Keratinocyte (primary cell): ENCODE data around the gene UCMA. TPM values are rescaled to one million over a fixed set of nuclear protein-coding genes. Genes with fewer than 3 reads are reported as not detected.

Source experiments
- DNase-seq: peaks from one replicate; pipeline ENCODE4 v3.0.0-alpha.2; 2011; ENCODE audit warnings: low read depth, missing footprints, low spot score
- FAIRE-seq: peaks from 2 replicates; lab custom pipeline; 2011; peaks lifted over from hg19 to GRCh38; lab: Jason Lieb, UNC
- H2AFZ ChIP-seq: 2 replicates; pipeline ENCODE4 v1.6.0; 2012; ENCODE audit warnings: low read length, control low read depth, inconsistent platforms; ENCODE audit not compliant: control insufficient read depth
- H3K27ac ChIP-seq: 2 replicates; pipeline ENCODE4 v1.5.1; 2011; ENCODE audit warnings: low read length; ENCODE audit not compliant: control insufficient read depth, insufficient read depth
- H3K27me3 ChIP-seq: 3 replicates; pipeline ENCODE4 v1.6.0; 2011; ENCODE audit warnings: low read length; ENCODE audit not compliant: control insufficient read depth, insufficient read depth; ENCODE audit errors: extremely low read depth
- H3K36me3 ChIP-seq, 2 experiments: 2 replicates in 1 of 2; 3 replicates in 1 of 2; pipeline ENCODE4 v1.5.1; 2011; ENCODE audit warnings: low read length in 2 of 2, mild to moderate bottlenecking in 1 of 2; ENCODE audit not compliant: control insufficient read depth in 2 of 2, insufficient read depth in 2 of 2; ENCODE audit errors: extremely low read depth in 1 of 2
- H3K4me1 ChIP-seq: 3 replicates; pipeline ENCODE4 v1.5.1; 2011; ENCODE audit warnings: low read length; ENCODE audit not compliant: control insufficient read depth, insufficient read depth; ENCODE audit errors: extremely low read depth
- H3K4me2 ChIP-seq: 3 replicates; pipeline ENCODE4 v1.6.0; 2011; ENCODE audit warnings: low read depth, low read length; ENCODE audit not compliant: control insufficient read depth, insufficient read depth; ENCODE audit errors: extremely low read depth
- H3K4me3 ChIP-seq, 3 experiments: fragments of 200-600 bp in 1 of 3; sonication (generic) in 1 of 3; 2 replicates in 2 of 3; 3 replicates in 1 of 3; pipeline ENCODE4 v1.5.1; 2011 to 2016; ENCODE audit warnings: low read length in 3 of 3, mild to moderate bottlenecking in 3 of 3, control low read depth in 2 of 3, inconsistent platforms in 1 of 3, low read depth in 1 of 3, mixed read lengths in 1 of 3, mixed run types in 1 of 3, moderate library complexity in 1 of 3; ENCODE audit not compliant: control insufficient read depth in 2 of 3, insufficient read depth in 2 of 3; ENCODE audit errors: extremely low read depth in 1 of 3
- H3K79me2 ChIP-seq: 2 replicates; pipeline ENCODE4 v1.6.0; 2012; ENCODE audit warnings: low read length; ENCODE audit not compliant: control insufficient read depth, insufficient read depth
- H3K9ac ChIP-seq: 3 replicates; pipeline ENCODE4 v1.6.0; 2011; ENCODE audit warnings: low read length; ENCODE audit not compliant: control insufficient read depth, insufficient read depth; ENCODE audit errors: extremely low read depth
- H3K9me1 ChIP-seq: 3 replicates; pipeline ENCODE4 v1.6.0; 2011; ENCODE audit warnings: low read length; ENCODE audit not compliant: control insufficient read depth, insufficient read depth; ENCODE audit errors: extremely low read depth
- H3K9me3 ChIP-seq: 2 replicates; pipeline ENCODE4 v1.5.1; 2012; ENCODE audit warnings: low read depth, low read length; ENCODE audit not compliant: control insufficient read depth
- H4K20me1 ChIP-seq: 3 replicates; pipeline ENCODE4 v1.6.0; 2011; ENCODE audit warnings: low read length; ENCODE audit not compliant: control insufficient read depth, insufficient read depth; ENCODE audit errors: extremely low read depth
- EZH2 ChIP-seq: IDR thresholded peaks from one replicate; pipeline ENCODE4 v1.6.1; 2012; ENCODE audit warnings: inconsistent platforms, mild to moderate bottlenecking, low read length, moderate library complexity
- dilution Hi-C: fragments of 300-500 bp; cut with MboI; formaldehyde crosslinking; loops from one replicate; pipeline ENCODE4 v1.7.0; 2020; ENCODE audit warnings: low sequenced_read_pairs; ENCODE audit not compliant: extremely low pct_ligation_motif_present
- polyA plus RNA-seq, 5 experiments: library from polyadenylated mRNA; depleted of rRNA in 3 of 5; stranded (reverse) in 3 of 5; stranded (forward) in 1 of 5; unstranded in 1 of 5; fragments of >200 nt; gene quantifications; 1 replicate in 1 of 5; 2 replicates in 3 of 5; 3 replicates in 1 of 5; pipeline versions ENCODE4 v1.2.1 to v1.2.3, GENCODE V29; 2011 to 2012; ENCODE audit warnings: missing spikeins in 2 of 5, low read depth in 1 of 5, low replicate concordance in 1 of 5
- TF ChIP-seq, protein P1 (sequence below), 3 experiments: IDR thresholded peaks in 1 of 3; conservative IDR thresholded peaks in 1 of 3; optimal IDR thresholded peaks in 1 of 3; 2 replicates in 2 of 3; 3 replicates in 1 of 3; pipeline versions ENCODE3 to v1.5.1; 2011; ENCODE audit warnings: low read length in 3 of 3, mild to moderate bottlenecking in 3 of 3, moderate library complexity in 2 of 3, control low read depth in 1 of 3, inconsistent platforms in 1 of 3; ENCODE audit not compliant: insufficient read depth in 2 of 3; ENCODE audit errors: extremely low read depth in 1 of 3

The UCMA gene
- polyA plus RNA-seq, 1 donor (not counting 4 experiments of a cell fraction or from before 2014, with no cell fraction given), result not detected

DNA sequence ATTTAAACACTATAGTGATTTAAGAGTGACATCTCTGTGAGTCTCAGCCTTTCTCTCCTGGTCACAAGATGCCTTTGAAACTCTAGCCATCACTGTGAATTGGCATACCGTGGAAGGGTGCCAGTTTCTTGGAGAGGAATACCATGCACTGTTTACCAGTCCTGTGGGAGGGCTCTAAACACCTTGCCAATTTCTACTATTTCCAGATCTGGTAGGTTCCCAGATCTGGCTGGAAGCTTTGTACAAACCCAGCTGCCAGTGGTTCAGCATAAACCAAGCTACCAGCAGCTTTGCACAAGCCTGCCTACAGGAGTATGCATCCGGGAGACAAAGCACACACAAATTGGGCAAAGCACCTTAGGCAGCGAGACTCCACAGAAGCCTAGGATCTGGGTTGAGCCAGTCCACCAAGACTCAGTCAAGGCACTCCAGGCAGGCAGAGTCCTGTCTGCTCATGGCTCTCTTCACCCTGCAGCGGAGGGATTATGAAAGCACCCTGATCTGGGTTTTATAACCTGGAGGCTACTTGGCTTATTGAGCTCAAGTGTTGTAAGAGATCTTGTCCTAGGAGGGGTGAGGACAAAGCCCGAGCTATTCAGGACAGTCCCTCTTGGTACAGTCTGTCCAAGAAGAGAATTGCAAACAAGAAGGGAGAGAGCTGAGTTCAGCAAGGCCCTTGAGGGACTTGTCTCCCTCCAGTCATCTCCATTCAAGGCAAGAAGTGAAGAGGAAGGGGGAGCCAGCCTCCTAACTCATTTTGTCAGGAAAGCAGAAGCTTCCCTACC is 49.3 kb downstream of the UCMA start:
- DNase-seq (no peak), FAIRE-seq (no peak)
- H3K36me3 ChIP-seq, result peaks cover 0 to 29% of the 10 kb centered on the region in 2 experiments
- H3K9me1 ChIP-seq, result no peaks in the 10 kb centered on the region
- H3K9ac ChIP-seq, result no peak overlapping the region
- no peak for TF ChIP-seq EZH2
- TF ChIP-seq, protein P1, sequence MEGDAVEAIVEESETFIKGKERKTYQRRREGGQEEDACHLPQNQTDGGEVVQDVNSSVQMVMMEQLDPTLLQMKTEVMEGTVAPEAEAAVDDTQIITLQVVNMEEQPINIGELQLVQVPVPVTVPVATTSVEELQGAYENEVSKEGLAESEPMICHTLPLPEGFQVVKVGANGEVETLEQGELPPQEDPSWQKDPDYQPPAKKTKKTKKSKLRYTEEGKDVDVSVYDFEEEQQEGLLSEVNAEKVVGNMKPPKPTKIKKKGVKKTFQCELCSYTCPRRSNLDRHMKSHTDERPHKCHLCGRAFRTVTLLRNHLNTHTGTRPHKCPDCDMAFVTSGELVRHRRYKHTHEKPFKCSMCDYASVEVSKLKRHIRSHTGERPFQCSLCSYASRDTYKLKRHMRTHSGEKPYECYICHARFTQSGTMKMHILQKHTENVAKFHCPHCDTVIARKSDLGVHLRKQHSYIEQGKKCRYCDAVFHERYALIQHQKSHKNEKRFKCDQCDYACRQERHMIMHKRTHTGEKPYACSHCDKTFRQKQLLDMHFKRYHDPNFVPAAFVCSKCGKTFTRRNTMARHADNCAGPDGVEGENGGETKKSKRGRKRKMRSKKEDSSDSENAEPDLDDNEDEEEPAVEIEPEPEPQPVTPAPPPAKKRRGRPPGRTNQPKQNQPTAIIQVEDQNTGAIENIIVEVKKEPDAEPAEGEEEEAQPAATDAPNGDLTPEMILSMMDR (optimal IDR thresholded peaks at IDR 0.05 in 1 of 3, IDR thresholded peaks at IDR 0.05 in 1 of 3, conservative IDR thresholded peaks at IDR 0.05 in 1 of 3; ENCODE audit: extremely low read depth in 1 of 3, insufficient read depth in 2 of 3, low read length in 3 of 3), result no peak
- no peak overlapping the region for H3K4me3 ChIP-seq
- H3K4me1 ChIP-seq, result no peaks in the 10 kb centered on the region
- dilution Hi-C loops, result no loop called here
- no peaks in the 10 kb centered on the region for H3K9me3 ChIP-seq
- no peaks in the 10 kb centered on the region for H3K27me3 ChIP-seq
- no peak overlapping the region for H3K4me2 ChIP-seq
- H3K79me2 ChIP-seq, result no peaks in the 10 kb centered on the region
- no peak overlapping the region for H2AFZ ChIP-seq
- H4K20me1 ChIP-seq, result no peaks in the 10 kb centered on the region
- no peak overlapping the region for H3K27ac ChIP-seq

- Histone ChIP-seq H3K9me3 (no peaks in the 10 kb centered on the region), H3K27ac (no peak overlapping the region), H3K9ac (no peak overlapping the region), H4K20me1 (no peaks in the 10 kb centered on the region), H3K27me3 (no peaks in the 10 kb centered on the region), H3K4me1 (no peaks in the 10 kb centered on the region), H3K9me1 (no peaks in the 10 kb centered on the region), H3K79me2 (no peaks in the 10 kb centered on the region), H3K4me3 (no peak overlapping the region), H2AFZ (no peak overlapping the region), H3K36me3 (peaks cover 0 to 29% of the 10 kb centered on the region in 2 experiments), H3K4me2 (no peak overlapping the region)
- DNase-seq (no peak), FAIRE-seq (no peak)
- dilution Hi-C loops, result no loop called here
- TF ChIP-seq, protein P1 (optimal IDR thresholded peaks at IDR 0.05 in 1 of 3, IDR thresholded peaks at IDR 0.05 in 1 of 3, conservative IDR thresholded peaks at IDR 0.05 in 1 of 3; ENCODE audit: extremely low read depth in 1 of 3, insufficient read depth in 2 of 3, low read length in 3 of 3), result no peak
- no peak for TF ChIP-seq EZH2
These were observed 49.9 kb downstream of the UCMA start for GRCh38 chr10:13184276-13184675.
